DMS53 treated with DMSO at 0.1 percent for 48 hours (cell line): Measurements from ENCODE around the gene GLA.
A peak's percentile ranks its signal among the peaks of the same experiment; 100 is the strongest.

Source experiments
- DNase-seq: peaks from one replicate; lab custom pipeline; 2025; ENCODE audit not compliant: unreplicated experiment; lab: John Stamatoyannopoulos, UW

Gene GLA

DNA sequence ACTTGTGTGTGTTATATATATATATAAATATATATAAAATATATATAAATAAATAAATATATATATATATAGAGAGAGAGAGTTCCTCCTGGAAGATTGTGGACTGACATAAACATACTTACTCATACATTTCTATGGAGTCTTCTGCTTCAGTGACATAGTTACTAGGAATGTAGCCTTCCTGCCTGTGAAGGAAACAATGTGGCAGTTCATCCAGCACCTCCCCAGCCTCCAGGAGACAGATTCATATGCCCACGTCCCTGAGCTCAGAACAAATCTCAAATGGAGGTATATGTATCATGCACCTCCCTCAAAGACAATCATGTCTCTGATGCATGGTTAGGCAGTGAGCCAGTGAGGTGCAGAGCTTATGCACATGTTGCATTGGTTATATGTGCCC lies 47.8 kb downstream of the GLA start:
- no peak for DNase-seq

GRCh38 chrX:101357166-101357795 lies 50.4 kb downstream of the GLA start:
- DNase-seq = no peak

- DNase-seq = no peak
Measured at GRCh38 chrX:101349193-101349562, 58.5 kb downstream of the GLA start.

DNA sequence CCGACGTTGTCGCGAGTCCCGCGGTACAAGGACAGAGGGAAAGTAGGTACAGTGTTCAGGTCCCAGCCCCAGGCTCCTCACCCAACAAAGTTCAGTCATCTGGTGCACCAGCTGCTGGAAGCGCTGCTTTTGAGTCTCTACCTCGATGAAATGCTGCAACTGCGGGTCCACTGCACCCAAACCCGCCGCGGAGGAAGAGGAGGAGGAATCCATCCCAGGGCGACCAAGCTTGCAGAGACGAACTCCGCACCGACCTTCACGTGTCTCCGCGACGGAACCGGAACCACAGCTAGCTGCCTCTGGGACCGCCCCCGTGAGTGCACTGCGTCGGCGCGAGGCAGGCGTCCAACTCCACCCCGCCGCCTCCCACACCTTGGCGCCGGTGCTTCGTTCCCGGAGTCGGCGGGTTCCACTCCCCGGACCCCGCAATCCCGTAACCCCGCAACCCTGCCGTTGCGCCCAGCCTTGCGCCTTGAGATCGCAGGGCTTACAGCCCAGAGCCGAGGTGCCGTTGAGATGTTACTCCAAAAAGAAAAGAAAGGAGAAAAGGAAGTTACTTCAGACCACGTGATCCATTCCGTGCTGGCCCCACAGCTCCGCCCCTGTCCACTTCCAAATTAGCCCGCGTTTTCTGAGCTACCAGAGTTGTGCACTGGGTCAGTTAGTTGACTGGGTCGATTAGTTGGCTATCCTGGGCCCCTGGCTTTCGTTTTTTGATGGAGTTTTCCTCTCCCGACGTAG lies 59.1 kb downstream of the GLA start, which contains the start of gene TIMM8A:
Gene TIMM8A (minus strand): TSS at position 291 of the 741 bp plus-strand sequence. CDS start 78 bp downstream, at position 213.
- peak; percentile 51 for DNase-seq

DNA sequence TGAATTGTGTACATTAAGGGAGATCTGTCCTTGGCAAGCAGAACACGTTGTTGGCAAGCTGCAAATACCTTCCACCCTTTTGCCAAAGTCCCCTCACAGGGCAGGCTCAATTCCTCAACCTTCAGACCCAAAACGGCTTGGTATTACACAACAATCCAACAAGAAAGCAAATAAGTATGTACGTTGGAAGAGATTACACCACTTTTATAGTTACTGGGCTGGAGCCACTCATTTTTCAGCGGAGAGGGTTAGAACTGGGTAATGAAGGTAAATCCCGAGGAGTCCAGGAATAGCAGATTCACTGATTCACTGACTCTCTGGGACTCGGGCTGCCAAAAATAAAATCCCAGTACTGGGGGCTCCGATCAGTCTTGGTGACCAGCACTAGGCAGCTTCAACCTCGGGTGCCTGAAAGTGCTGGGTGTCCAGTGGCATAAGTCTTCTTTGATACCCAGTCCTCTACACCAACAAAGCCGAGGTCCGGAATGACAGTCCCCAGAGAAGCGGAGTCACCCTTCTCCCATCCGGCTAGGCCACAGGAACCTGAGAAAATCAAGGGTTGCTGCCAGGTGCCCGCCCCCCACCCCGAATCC lies 59.8 kb downstream of the GLA start:
- no peak for DNase-seq
